Nephron progenitor cell (in vitro differentiated cells): ENCODE measurements around the gene SF3B6.
"Not testable (repeated sequence)": the region's sequence is repeated elsewhere in the genome, so short reads cannot be mapped to it uniquely, and the experiment has no call there.

Experiments
- DNase-seq: peaks from one replicate; pipeline ENCODE4 v3.0.0; 2021
- H3K27ac Mint-ChIP-seq: 2 replicates; pipeline ENCODE4 v1.8.0; 2021; ENCODE audit warnings: mild to moderate bottlenecking, moderate library complexity, mixed read lengths
- H3K27me3 Mint-ChIP-seq: 2 replicates; pipeline ENCODE4 v1.8.0; 2021; ENCODE audit warnings: mild to moderate bottlenecking, low read depth, mixed read lengths; ENCODE audit not compliant: poor library complexity
- H3K36me3 Mint-ChIP-seq: 2 replicates; pipeline ENCODE4 v1.8.0; 2021; ENCODE audit warnings: low read depth, mixed read lengths
- H3K4me1 Mint-ChIP-seq: 2 replicates; pipeline ENCODE4 v1.8.0; 2021; ENCODE audit warnings: mixed read lengths
- H3K4me3 Mint-ChIP-seq: 2 replicates; pipeline ENCODE4 v1.8.0; 2021; ENCODE audit warnings: mild to moderate bottlenecking, moderate library complexity, mixed read lengths
- H3K9me3 Mint-ChIP-seq: 2 replicates; pipeline ENCODE4 v1.8.0; 2021; ENCODE audit warnings: mild to moderate bottlenecking, moderate library complexity, mixed read lengths
- TF ChIP-seq, protein P1 (sequence below): fragments of 200-600 bp; sonication (generic); IDR thresholded peaks from 2 replicates; pipeline ENCODE4 v1.5.0; 2021; ENCODE audit warnings: antibody characterized with exemption

The SF3B6 gene

DNA sequence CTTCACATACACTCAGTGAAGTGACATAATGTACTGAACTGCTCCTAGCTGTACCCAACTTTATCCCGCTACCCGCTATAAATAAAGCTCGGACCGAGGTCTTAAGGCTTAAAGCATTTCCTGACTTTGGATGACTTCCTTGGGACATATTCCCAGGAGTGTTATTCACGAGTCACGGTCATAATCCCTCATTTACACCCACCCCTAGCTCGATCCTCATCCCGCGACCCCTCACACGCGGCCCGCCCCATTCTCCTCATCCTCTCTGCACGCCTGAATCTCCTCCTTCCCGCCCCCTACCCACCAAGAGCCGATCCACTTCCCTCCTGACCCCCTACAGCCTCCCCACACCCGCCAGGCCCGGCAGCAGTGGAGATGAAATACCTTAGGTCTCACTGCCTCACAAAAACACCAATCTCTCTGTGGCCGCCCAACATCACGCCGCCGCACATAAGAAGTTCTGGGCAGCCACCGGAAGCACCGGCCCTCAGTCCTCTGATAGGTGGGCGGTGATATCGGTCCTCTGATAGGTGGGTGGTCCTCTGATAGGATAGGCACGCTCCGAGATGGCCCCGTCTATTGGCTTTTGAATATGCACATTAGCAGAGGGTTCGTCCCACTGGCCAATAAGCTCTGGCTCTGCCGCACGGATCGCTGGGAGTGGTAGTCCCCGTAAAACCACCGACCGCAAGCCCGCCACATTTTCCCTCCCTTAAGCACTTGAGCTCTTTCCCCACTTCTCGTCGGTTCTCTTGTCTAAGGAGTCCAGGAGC is 29.0 kb downstream of the SF3B6 start, which contains the start of gene WDCP:
Gene WDCP (minus strand): TSS at position 462 of the 773 bp plus-strand sequence. CDS start 7,897 bp downstream, outside the sequence.
- Mint-ChIP-seq H3K36me3 (peaks cover 8% of the 10 kb centered on the region), H3K4me3 (peak within 1 kb of the TSS; percentile 95), H3K27me3 (peaks cover 2% of the 10 kb centered on the region), H3K27ac (peak within 1 kb of the TSS; percentile 83), H3K4me1 (peaks cover 26% of the 10 kb centered on the region), H3K9me3 (no peaks in the 10 kb centered on the region)
- TF ChIP-seq, protein P1, sequence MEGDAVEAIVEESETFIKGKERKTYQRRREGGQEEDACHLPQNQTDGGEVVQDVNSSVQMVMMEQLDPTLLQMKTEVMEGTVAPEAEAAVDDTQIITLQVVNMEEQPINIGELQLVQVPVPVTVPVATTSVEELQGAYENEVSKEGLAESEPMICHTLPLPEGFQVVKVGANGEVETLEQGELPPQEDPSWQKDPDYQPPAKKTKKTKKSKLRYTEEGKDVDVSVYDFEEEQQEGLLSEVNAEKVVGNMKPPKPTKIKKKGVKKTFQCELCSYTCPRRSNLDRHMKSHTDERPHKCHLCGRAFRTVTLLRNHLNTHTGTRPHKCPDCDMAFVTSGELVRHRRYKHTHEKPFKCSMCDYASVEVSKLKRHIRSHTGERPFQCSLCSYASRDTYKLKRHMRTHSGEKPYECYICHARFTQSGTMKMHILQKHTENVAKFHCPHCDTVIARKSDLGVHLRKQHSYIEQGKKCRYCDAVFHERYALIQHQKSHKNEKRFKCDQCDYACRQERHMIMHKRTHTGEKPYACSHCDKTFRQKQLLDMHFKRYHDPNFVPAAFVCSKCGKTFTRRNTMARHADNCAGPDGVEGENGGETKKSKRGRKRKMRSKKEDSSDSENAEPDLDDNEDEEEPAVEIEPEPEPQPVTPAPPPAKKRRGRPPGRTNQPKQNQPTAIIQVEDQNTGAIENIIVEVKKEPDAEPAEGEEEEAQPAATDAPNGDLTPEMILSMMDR = no peak
- peak; percentile 86 for DNase-seq

DNA sequence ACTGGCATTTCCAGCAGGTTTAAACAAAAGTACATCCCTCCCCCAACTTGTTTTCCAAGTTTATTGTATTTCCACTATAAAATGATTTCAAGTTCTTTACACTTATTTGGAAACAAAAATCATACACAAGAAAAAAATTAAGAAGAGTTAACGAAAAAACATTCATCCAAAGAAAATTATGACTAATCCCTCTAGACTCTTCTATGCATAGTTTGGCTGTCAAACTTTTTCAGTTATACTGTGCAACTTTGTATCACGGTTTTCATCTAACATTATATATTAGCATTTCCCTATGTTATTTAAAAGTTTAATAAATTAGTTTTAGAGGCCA is 29.6 kb downstream of the SF3B6 start:
- Mint-ChIP-seq H3K4me3 (peak overlapping the region; percentile 95), H3K27me3 (peaks cover 2% of the 10 kb centered on the region), H3K4me1 (peaks cover 26% of the 10 kb centered on the region), H3K9me3 (no peaks in the 10 kb centered on the region), H3K27ac (no peak overlapping the region), H3K36me3 (peaks cover 8% of the 10 kb centered on the region)
- TF ChIP-seq, protein P1 = no peak
- no peak for DNase-seq

DNA sequence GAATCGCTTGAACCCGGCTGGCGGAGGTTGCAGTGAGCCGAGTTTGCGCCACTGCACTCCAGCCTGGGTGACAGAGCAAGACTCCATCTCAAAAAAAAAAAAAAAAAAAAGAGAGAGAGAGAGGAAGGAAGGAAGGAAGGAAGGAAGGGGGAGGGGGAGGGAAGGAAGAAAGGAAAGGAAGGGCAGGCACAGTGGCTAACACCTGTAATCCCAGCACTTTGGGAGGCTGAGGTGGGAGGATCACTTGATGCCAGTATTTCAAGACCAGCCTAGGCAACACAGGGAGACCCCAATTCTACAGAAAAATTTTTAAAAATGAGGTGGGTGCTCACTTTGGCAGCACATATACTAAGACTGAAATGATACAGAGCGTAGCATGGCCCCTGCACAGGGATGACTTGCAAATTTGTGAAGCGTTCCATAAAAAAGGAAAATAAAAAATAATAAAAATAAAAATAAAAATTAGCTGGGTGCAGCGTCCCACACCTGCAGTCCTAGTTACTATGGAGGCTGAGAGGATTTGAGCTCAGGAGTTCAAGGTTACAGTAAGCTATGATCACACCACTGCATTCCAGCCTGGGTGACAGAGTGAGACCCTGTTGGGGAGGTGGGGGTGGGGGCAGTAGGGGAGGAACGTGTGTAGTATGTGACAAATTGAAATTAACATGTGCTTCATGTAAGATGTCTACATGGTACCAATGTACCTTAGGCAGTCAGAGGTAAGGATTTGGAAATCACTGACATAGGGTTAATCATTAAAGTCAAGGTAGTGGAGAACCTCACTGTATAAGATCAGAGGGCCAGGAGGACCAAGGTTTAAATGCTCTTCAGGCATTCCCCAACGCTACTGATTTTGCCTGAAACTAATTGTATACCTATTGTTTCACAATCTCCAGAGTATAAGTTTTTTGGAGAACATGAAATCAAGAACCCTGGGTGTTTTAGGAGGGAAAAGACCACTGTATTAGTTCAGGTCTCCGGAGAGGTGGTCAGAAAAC is 30.3 kb downstream of the SF3B6 start:
- TF ChIP-seq, protein P1 = no peak
- Mint-ChIP-seq H3K36me3 (peaks cover 8% of the 10 kb centered on the region), H3K27me3 (peaks cover 2% of the 10 kb centered on the region), H3K27ac (no peak overlapping the region), H3K4me3 (peak overlapping the region; percentile 95), H3K4me1 (peaks cover 26% of the 10 kb centered on the region), H3K9me3 (no peaks in the 10 kb centered on the region)
- no peak for DNase-seq

DNA sequence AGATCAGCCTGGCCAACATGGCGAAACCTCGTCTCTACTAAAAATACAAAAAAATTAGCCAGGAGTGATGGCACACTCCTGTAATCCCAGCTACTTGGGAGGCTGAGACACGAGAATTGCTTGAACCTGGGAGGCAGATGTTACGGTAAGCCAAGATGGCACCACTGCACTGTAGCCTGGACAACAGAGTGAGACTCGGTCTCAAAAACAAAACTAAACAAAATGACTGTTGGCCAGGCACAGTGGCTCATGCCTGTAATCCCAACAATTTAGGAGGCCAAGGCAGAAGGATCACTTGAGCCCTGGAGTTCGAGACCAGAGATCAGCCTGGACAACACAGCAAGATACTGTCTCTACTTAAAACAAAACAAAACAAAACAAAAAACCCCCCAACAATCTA is 33.0 kb downstream of the SF3B6 start:
- H3K27me3 Mint-ChIP-seq, H3K27ac Mint-ChIP-seq, DNase-seq, H3K4me3 Mint-ChIP-seq, H3K9me3 Mint-ChIP-seq: not testable (repeated sequence)
- peaks cover 26% of the 10 kb centered on the region for H3K4me1 Mint-ChIP-seq
- H3K36me3 Mint-ChIP-seq = peaks cover 19% of the 10 kb centered on the region

DNA sequence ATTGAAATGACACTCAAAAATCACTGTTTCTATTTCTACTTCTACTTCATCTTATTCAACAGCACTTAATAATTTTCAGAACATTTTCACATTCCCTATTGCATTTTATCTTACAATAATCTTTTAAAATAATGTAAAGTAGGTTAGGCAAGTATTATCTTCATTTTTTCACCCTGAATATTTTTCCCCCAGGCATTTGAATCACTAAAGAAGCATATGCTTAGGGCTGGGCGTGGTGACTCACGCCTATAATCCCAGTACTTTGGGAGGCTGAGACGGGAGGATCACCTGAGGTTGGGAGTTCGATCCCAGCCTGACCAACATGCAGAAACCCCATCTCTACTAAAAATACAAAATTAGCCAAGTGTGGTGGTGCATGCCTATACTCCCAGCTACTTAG is 35.6 kb downstream of the SF3B6 start:
- Mint-ChIP-seq H3K36me3 (peaks cover 37% of the 10 kb centered on the region), H3K27ac (no peak overlapping the region), H3K4me3 (no peak overlapping the region), H3K4me1 (peaks cover 7% of the 10 kb centered on the region), H3K9me3 (no peaks in the 10 kb centered on the region), H3K27me3 (no peaks in the 10 kb centered on the region)
- DNase-seq = no peak
- TF ChIP-seq, protein P1 = no peak

DNA sequence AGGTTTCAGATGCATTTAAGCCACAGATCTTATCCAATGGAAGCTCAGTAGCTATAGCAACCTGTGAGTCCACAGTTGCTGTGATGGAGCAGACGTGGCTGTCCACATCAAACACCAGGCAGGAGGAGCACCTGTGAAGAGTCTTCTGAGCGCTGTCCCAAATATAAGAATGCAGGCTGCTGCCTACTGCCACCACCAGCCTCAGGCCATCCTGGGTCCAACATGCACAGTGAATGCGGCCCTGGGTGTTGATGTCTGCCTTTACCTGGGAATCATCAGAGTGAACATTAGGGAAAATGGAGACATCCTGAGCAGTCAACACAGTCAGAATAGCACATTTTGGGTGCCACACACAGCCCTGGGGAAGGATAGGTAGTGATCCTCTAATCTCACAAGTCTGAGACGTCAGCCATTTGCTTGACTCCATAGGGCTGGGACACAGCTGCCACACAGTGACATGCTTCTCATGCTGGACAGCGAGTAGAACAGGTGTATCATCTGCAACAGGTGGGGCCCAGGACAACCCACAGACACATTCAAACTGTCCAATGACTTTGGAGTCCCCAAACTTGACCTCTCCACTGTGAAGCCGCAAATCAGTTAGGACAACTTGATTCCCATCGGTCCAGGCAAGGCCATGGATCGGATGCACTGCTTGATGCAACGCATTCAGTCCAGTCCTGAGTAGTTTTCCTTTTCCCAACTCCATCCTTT is 37.2 kb downstream of the SF3B6 start:
- Mint-ChIP-seq H3K4me3 (no peak overlapping the region), H3K36me3 (peaks cover 41% of the 10 kb centered on the region), H3K27me3 (no peaks in the 10 kb centered on the region), H3K4me1 (no peaks in the 10 kb centered on the region), H3K9me3 (no peaks in the 10 kb centered on the region), H3K27ac (no peak overlapping the region)
- no peak for DNase-seq
- TF ChIP-seq, protein P1 = no peak
